BE2C (cell line): ENCODE data around the gene TEX14.

Experiments used
- DNase-seq: peaks from one replicate; pipeline ENCODE4 v3.0.0-alpha.2; 2020
- H3K27me3 ChIP-seq: fragments of 250-450 bp; sonication (Bioruptor Pico); 2 replicates; pipeline ENCODE4 v1.5.1; 2020; ENCODE audit warnings: mild to moderate bottlenecking
- H3K36me3 ChIP-seq: fragments of 250-450 bp; sonication (Bioruptor Pico); 2 replicates; pipeline ENCODE4 v1.5.1; 2020; ENCODE audit warnings: mild to moderate bottlenecking
- H3K4me1 ChIP-seq: fragments of 250-450 bp; sonication (Bioruptor Pico); 2 replicates; pipeline ENCODE4 v1.5.1; 2020
- H3K4me3 ChIP-seq: 2 replicates; pipeline ENCODE4 v1.5.1; 2011; ENCODE audit warnings: low read depth, low read length
- H3K9me3 ChIP-seq: fragments of 250-450 bp; sonication (Bioruptor Pico); 2 replicates; pipeline ENCODE4 v1.5.1; 2020
- TF ChIP-seq, protein P1 (sequence below): IDR thresholded peaks from 2 replicates; pipeline ENCODE4 v1.5.1; 2012; ENCODE audit warnings: mild to moderate bottlenecking, low read depth, low read length

Gene TEX14

GRCh38 chr17:58569196-58569595 is 122.6 kb downstream of the TEX14 start:
- DNase-seq = no peak
- TF ChIP-seq, protein P1, sequence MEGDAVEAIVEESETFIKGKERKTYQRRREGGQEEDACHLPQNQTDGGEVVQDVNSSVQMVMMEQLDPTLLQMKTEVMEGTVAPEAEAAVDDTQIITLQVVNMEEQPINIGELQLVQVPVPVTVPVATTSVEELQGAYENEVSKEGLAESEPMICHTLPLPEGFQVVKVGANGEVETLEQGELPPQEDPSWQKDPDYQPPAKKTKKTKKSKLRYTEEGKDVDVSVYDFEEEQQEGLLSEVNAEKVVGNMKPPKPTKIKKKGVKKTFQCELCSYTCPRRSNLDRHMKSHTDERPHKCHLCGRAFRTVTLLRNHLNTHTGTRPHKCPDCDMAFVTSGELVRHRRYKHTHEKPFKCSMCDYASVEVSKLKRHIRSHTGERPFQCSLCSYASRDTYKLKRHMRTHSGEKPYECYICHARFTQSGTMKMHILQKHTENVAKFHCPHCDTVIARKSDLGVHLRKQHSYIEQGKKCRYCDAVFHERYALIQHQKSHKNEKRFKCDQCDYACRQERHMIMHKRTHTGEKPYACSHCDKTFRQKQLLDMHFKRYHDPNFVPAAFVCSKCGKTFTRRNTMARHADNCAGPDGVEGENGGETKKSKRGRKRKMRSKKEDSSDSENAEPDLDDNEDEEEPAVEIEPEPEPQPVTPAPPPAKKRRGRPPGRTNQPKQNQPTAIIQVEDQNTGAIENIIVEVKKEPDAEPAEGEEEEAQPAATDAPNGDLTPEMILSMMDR = no peak
- Histone ChIP-seq H3K27me3 (no peaks in the 10 kb centered on the region; the same call in 1 of the 2 replicates), H3K9me3 (no peaks in the 10 kb centered on the region), H3K36me3 (no peaks in the 10 kb centered on the region), H3K4me1 (no peaks in the 10 kb centered on the region), H3K4me3 (no peak overlapping the region)

DNA sequence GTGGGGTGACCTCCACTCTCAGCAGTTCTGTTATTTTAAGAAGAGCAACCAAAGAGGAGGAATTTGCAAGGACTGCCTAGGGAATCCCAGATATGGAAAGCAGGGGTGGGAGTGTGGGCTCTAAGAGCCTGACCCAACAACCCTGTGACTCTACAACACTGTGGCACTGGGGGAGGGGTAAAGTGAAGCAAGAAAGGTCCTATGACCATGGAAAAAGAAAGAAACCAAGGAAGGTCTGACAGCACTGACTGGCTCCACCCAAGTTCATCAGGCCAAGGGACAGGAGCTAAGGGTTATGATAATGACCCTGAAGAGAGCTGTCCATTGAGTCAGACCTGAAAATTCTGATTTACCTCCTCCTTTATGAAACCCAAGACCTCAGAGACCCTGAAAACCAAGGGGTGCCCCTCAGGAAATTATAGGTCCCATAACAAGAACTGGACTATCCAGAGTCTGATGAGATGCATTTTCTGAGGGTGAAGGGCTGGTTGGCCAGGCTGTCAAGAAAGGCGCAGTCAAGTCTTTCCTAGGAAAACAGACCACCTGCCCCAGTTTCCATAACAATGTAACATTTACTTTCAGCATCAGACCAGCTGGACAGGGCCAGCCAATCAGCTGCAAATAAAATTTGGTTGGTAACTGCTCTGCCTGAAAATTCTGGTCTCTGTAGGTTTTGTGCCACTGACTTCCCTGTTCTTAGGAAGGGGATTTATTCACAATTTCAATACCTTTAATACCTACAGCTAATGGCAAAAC is 123.6 kb downstream of the TEX14 start:
- Histone ChIP-seq H3K4me3 (no peak overlapping the region), H3K36me3 (no peaks in the 10 kb centered on the region), H3K4me1 (no peaks in the 10 kb centered on the region), H3K27me3 (no peaks in the 10 kb centered on the region; the same call in 1 of the 2 replicates), H3K9me3 (no peaks in the 10 kb centered on the region)
- DNase-seq = no peak
- TF ChIP-seq, protein P1 = no peak

- no peaks in the 10 kb centered on the region for H3K4me1 ChIP-seq
- H3K9me3 ChIP-seq = no peaks in the 10 kb centered on the region
- H3K27me3 ChIP-seq = no peaks in the 10 kb centered on the region; the same call in 1 of the 2 replicates
- TF ChIP-seq, protein P1 = no peak
- DNase-seq = no peak
- no peaks in the 10 kb centered on the region for H3K36me3 ChIP-seq
- H3K4me3 ChIP-seq = no peak overlapping the region
Measured at GRCh38 chr17:58565389-58566311, 126.2 kb downstream of the TEX14 start.

DNA sequence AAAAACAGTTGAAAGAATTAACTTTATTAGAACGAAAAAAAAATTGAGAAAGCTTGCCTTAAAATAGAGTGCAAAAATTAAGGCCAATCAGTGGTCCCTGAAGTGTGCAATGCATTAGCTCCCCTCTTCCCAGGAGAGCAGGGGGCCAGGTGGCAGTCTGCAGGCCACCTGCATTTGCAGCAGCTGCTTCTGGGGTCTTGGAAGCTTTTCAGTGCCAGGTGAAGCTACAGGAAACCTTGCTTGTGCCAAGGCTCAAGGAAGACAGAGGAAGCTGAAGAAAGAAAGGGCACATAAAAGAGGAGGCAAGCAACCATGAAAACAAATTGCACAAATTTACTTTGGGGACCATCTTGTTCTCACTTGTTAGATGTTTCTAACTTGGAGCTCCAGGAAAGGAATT is 126.9 kb downstream of the TEX14 start:
- Histone ChIP-seq H3K27me3 (no peaks in the 10 kb centered on the region; the same call in 1 of the 2 replicates), H3K36me3 (no peaks in the 10 kb centered on the region), H3K4me3 (no peak overlapping the region), H3K4me1 (no peaks in the 10 kb centered on the region), H3K9me3 (no peaks in the 10 kb centered on the region)
- TF ChIP-seq, protein P1 = no peak
- DNase-seq = no peak

- Histone ChIP-seq H3K4me1 (no peaks in the 10 kb centered on the region), H3K27me3 (no peaks in the 10 kb centered on the region; the same call in 1 of the 2 replicates), H3K36me3 (no peaks in the 10 kb centered on the region), H3K4me3 (no peak overlapping the region), H3K9me3 (no peaks in the 10 kb centered on the region)
- TF ChIP-seq, protein P1 = no peak
- no peak for DNase-seq
Measured at GRCh38 chr17:58564243-58564642, 127.6 kb downstream of the TEX14 start.
